ENCODE data around the gene SNORC. TPM values are rescaled to one million over a fixed set of nuclear protein-coding genes. Genes with fewer than 3 reads are reported as not detected.
A peak's percentile ranks its signal among the peaks of the same experiment; 100 is the strongest.

Gene SNORC
- total and polyA plus RNA-seq, 2 of the 13 experiments (the other 11 are each of a cell fraction or from before 2014, with no cell fraction given): 59.1 to 86.1 TPM

GRCh38 chr2:232890536-232890895, 20.5 kb downstream of the SNORC start (continued):
- no peak for TF ChIP-seq ZNF362 (CRISPR knock-in tag; IDR thresholded peaks at IDR 0.05; ENCODE audit: borderline replicate concordance)
- no peak for TF ChIP-seq ATF3 (CRISPR knock-in tag; IDR thresholded peaks at IDR 0.05)
- TF ChIP-seq BATF2 (CRISPR knock-in tag; IDR thresholded peaks at IDR 0.05): no peak
- TF ChIP-seq ZFX (CRISPR knock-in tag; IDR thresholded peaks at IDR 0.05; ENCODE audit: low read depth): no peak
- TF ChIP-seq ZNF296 (CRISPR knock-in tag; conservative IDR thresholded peaks at IDR 0.05): no peak
- no peak for TF ChIP-seq CSRNP1 (CRISPR knock-in tag; IDR thresholded peaks at IDR 0.05)
- TF ChIP-seq BRD4 (CRISPR knock-in tag; IDR thresholded peaks at IDR 0.05): no peak

GRCh38 chr2:232890896-232891601, 21.0 kb downstream of the SNORC start:
- intact Hi-C loops (cut with micrococcal nuclease; ENCODE audit: unreplicated experiment) (no loop called here), in situ Hi-C loops (cut with HindIII; ENCODE audit: extremely low pct_ligation_motif_present, low pct_unique_long_range_greater_than_20kb) (no loop called here)
- H3K4me1 ChIP-seq (ENCODE audit: insufficient read depth, low read length): no peaks in the 10 kb centered on the region
- no peaks in the 10 kb centered on the region for H3K27me3 ChIP-seq (ENCODE audit: control insufficient read depth in 1 of 2, insufficient read depth in 2 of 2, low read length in 2 of 2)
- FAIRE-seq (no peak), ATAC-seq (no peak), DNase-seq (ENCODE audit: low spot score) (no peak)
- H4K20me1 ChIP-seq (ENCODE audit: insufficient read depth, low read length): no peaks in the 10 kb centered on the region
- no peak overlapping the region for H3K27ac ChIP-seq (ENCODE audit: extremely low read length, insufficient read depth, low read length)
- no peak overlapping the region for H3K4me2 ChIP-seq (ENCODE audit: low read depth, low read length)
- no peaks in the 10 kb centered on the region for H3K79me2 ChIP-seq (ENCODE audit: insufficient read depth, low read length)
- H3K9ac ChIP-seq (ENCODE audit: insufficient read depth, low read depth, low read length): no peak overlapping the region
- peaks cover 18 to 44% of the 10 kb centered on the region in 2 experiments for H3K36me3 ChIP-seq (replicated peaks in 1 of 2; ENCODE audit: control insufficient read depth in 1 of 2, insufficient read depth in 2 of 2, low read length in 2 of 2)
- no peak overlapping the region for H2AFZ ChIP-seq (ENCODE audit: low read length)
- no TSS peak for BruUV-seq (replicated peaks)
- WGBS (ENCODE audit: low lambda C conversion rate): 91% methylated on average over 23 of the region's 23 CpGs
- ChIA-PET POLR2A (interaction anchor here (1.3 kb wide), 1 partner anchor 16 kb away, joined by 3 read pairs; no protein-coding TSS in a partner anchor), CTCF (ENCODE audit: low intra/inter-chr PET ratio, low total read pairs) (no interaction called here)
- no peaks in the 10 kb centered on the region for H3K9me3 ChIP-seq (ENCODE audit: low read length)
- H3K4me3 ChIP-seq (replicated peaks in 1 of 3; ENCODE audit: insufficient read depth in 1 of 3, low read depth in 2 of 3, low read length in 3 of 3): no peak overlapping the region
- TF ChIP-seq ZBED4 (CRISPR knock-in tag; IDR thresholded peaks at IDR 0.05; ENCODE audit: borderline replicate concordance): no peak
- peak; percentile 57 for TF ChIP-seq RBM22 (optimal IDR thresholded peaks at IDR 0.05; ENCODE audit: low read length)
- no peak for TF ChIP-seq HNRNPLL (IDR thresholded peaks at IDR 0.05; ENCODE audit: low read depth, low read length, poor library complexity, severe bottlenecking)
- TF ChIP-seq NFE2L2 (IDR thresholded peaks at IDR 0.05; ENCODE audit: low read length): no peak
- no peak for TF ChIP-seq TSC22D2 (CRISPR knock-in tag; IDR thresholded peaks at IDR 0.05; ENCODE audit: borderline replicate concordance)
- no peak for TF ChIP-seq DMAP1 (CRISPR knock-in tag; IDR thresholded peaks at IDR 0.05)
- no peak for TF ChIP-seq ZNF256 (CRISPR knock-in tag; conservative IDR thresholded peaks at IDR 0.05)
- TF ChIP-seq ETV5 (CRISPR knock-in tag; IDR thresholded peaks at IDR 0.05; ENCODE audit: borderline replicate concordance): no peak
- TF ChIP-seq ZNF768 (CRISPR knock-in tag; IDR thresholded peaks at IDR 0.05): peak; percentile 11; the same call in 1 of the 2 replicates
